ENCODE data around the gene TPK1.

- no peak for TF ChIP-seq POLR2A (IDR thresholded peaks at IDR 0.05)
- TF ChIP-seq CTCF (IDR thresholded peaks at IDR 0.05): no peak
Measured at GRCh38 chr7:144594580-144594979, 241.3 kb downstream of the TPK1 start.

Data from uterus (tissue), 2 donors.